ENCODE data around the gene PACSIN1. TPM values are rescaled to one million over a fixed set of nuclear protein-coding genes. Genes with fewer than 3 reads are reported as not detected.

The PACSIN1 gene
- total and polyA plus RNA-seq, 2 donors (not counting 3 experiments of a cell fraction or from before 2014, with no cell fraction given), result 0.03 TPM; not detected in 1

DNA sequence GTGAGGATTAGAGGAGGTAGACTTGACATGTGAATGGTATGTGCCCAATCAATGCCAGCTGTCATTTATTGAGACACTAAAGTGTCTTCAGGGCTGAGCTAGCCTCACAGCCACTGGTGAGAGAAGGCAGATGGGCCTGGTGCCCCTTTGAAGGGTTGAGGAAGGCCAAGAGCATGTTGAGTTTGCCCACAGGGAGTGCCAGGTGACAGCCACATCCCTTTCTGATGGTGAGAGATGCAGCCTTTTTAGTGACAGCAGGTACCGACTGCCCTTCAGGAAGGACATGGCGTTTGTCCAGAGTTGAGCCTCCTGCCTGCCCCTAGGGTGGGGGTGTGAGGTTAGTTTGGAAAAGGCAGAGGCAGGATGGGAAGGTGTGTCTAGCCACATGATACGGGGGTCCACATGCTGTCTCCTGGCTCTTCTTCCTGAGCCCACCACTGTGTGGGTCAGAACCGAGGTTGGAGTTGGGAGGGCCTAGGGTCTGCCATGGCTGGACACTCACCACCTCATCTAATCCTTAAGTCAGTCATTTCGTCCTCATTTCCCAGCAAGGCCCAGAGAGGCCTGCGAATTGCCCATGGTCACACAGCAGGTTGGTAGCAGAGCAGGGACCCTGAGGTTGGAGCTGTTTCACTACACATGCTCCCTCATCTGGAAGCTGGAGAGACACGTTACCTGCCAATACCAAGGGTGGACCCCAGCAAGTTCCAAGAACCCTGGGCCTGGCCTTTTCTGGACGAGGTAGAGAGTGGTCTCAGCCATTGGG is 57.7 kb downstream of the PACSIN1 start:
- POLR2A ChIA-PET, result no interaction called here
- no peaks in the 10 kb centered on the region for H3K79me2 ChIP-seq (ENCODE audit: control insufficient read depth, insufficient read depth, low read length)
- intact Hi-C loops (cut with micrococcal nuclease), result no loop called here
- no TSS peak for BruUV-seq (replicated peaks)
- no peak overlapping the region for H3K27ac ChIP-seq (ENCODE audit: insufficient read depth, low read depth, low read length)
- H3K4me2 ChIP-seq (ENCODE audit: insufficient read depth, low read length), result no peak overlapping the region
- H3K9me3 ChIP-seq (replicated peaks; ENCODE audit: control insufficient read depth, insufficient read depth, low read length), result no peaks in the 10 kb centered on the region
- no peak overlapping the region for H3K9ac ChIP-seq (replicated peaks; ENCODE audit: extremely low read depth, insufficient read depth, low read length)
- TF ChIP-seq MYC (IDR thresholded peaks at IDR 0.05; ENCODE audit: low read depth, low read length) (no peak), POLR2AphosphoS5 (IDR thresholded peaks at IDR 0.05; ENCODE audit: insufficient read depth, low read depth, low read length) (no peak), JUN (IDR thresholded peaks at IDR 0.05; ENCODE audit: borderline replicate concordance, insufficient read depth, insufficient read length, low read depth) (no peak), GATA2 (IDR thresholded peaks at IDR 0.05; ENCODE audit: insufficient read depth, insufficient read length, low read depth, low read length) (no peak), FOS (IDR thresholded peaks at IDR 0.05; ENCODE audit: borderline replicate concordance, insufficient read depth, low read length) (no peak), POLR2A (IDR thresholded peaks at IDR 0.05; ENCODE audit: low read depth, low read length) (no peak), EZH2 (IDR thresholded peaks at IDR 0.05; ENCODE audit: borderline replicate concordance, low read depth, low read length, severe bottlenecking) (no peak)
- TF ChIP-seq, protein P1, sequence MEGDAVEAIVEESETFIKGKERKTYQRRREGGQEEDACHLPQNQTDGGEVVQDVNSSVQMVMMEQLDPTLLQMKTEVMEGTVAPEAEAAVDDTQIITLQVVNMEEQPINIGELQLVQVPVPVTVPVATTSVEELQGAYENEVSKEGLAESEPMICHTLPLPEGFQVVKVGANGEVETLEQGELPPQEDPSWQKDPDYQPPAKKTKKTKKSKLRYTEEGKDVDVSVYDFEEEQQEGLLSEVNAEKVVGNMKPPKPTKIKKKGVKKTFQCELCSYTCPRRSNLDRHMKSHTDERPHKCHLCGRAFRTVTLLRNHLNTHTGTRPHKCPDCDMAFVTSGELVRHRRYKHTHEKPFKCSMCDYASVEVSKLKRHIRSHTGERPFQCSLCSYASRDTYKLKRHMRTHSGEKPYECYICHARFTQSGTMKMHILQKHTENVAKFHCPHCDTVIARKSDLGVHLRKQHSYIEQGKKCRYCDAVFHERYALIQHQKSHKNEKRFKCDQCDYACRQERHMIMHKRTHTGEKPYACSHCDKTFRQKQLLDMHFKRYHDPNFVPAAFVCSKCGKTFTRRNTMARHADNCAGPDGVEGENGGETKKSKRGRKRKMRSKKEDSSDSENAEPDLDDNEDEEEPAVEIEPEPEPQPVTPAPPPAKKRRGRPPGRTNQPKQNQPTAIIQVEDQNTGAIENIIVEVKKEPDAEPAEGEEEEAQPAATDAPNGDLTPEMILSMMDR (IDR thresholded peaks at IDR 0.05; ENCODE audit: extremely low read depth in 1 of 2, insufficient read depth in 1 of 2, low read depth in 1 of 2, low read length in 2 of 2), result no peak
- TF ChIP-seq, protein P2, sequence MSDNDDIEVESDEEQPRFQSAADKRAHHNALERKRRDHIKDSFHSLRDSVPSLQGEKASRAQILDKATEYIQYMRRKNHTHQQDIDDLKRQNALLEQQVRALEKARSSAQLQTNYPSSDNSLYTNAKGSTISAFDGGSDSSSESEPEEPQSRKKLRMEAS (IDR thresholded peaks at IDR 0.05; ENCODE audit: insufficient read depth, insufficient read length), result no peak
- H2AFZ ChIP-seq (ENCODE audit: low read depth, low read length), result no peak overlapping the region
- no peaks in the 10 kb centered on the region for H3K36me3 ChIP-seq (ENCODE audit: control insufficient read depth in 2 of 2, extremely low read depth in 1 of 2, insufficient read depth in 2 of 2, low read length in 2 of 2)
- H3K4me1 ChIP-seq (ENCODE audit: control insufficient read depth, extremely low read depth, insufficient read depth, low read length), result peaks cover 2% of the 10 kb centered on the region
- H4K20me1 ChIP-seq (replicated peaks; ENCODE audit: control insufficient read depth, extremely low read depth, insufficient read depth, low read length), result no peaks in the 10 kb centered on the region
- CTCF ChIA-PET, result interaction anchor here (0.9 to 1.0 kb wide), 2 partner anchors 16 to 61 kb away, joined by 3 read pairs; no protein-coding TSS in a partner anchor
- H3K9me1 ChIP-seq (replicated peaks; ENCODE audit: control insufficient read depth, extremely low read depth, insufficient read depth, low read length), result no peaks in the 10 kb centered on the region
- FAIRE-seq (no peak), DNase-seq (ENCODE audit: low read depth, low spot score) (no peak)
- no peaks in the 10 kb centered on the region for H3K27me3 ChIP-seq (ENCODE audit: control insufficient read depth in 2 of 2, insufficient read depth in 2 of 2, low read length in 2 of 2)
- no peak overlapping the region for H3K4me3 ChIP-seq (replicated peaks in 1 of 3; ENCODE audit: insufficient read depth in 1 of 3, low read depth in 1 of 3, low read length in 3 of 3)
- dilution Hi-C loops (cut with MboI; ENCODE audit: extremely low pct_ligation_motif_present, low sequenced_read_pairs), result no loop called here

Data from endothelial cell of umbilical vein (primary cell).